Trophoblast cell (in vitro differentiated cells and primary cell): ENCODE data around the gene FBXW5.

Experiments
- DNase-seq, 2 donors: peaks; one replicate each; pipeline ENCODE4 v3.0.0-alpha.2; 2016
- H2AFZ ChIP-seq: 2 replicates; pipeline ENCODE4 v1.6.1; 2013; ENCODE audit warnings: low read length, moderate library complexity, mild to moderate bottlenecking; ENCODE audit not compliant: insufficient read depth, poor library complexity
- H2AK5ac ChIP-seq: 2 replicates; pipeline ENCODE4 v1.6.1; 2013; ENCODE audit warnings: mild to moderate bottlenecking, low read length
- H2BK120ac ChIP-seq: 2 replicates; pipeline ENCODE4 v1.6.1; 2013; ENCODE audit warnings: low read length, mild to moderate bottlenecking, moderate library complexity; ENCODE audit not compliant: insufficient read depth, poor library complexity
- H2BK12ac ChIP-seq: 2 replicates; pipeline ENCODE4 v1.6.1; 2013; ENCODE audit warnings: mild to moderate bottlenecking, low read length, moderate library complexity
- H2BK5ac ChIP-seq: 2 replicates; pipeline ENCODE4 v1.6.1; 2013; ENCODE audit warnings: low read length, low read depth, moderate library complexity, mild to moderate bottlenecking; ENCODE audit not compliant: poor library complexity
- H3K14ac ChIP-seq: 2 replicates; pipeline ENCODE4 v1.6.1; 2013; ENCODE audit warnings: mild to moderate bottlenecking, low read length
- H3K18ac ChIP-seq: 2 replicates; pipeline ENCODE4 v1.6.1; 2013; ENCODE audit warnings: mild to moderate bottlenecking, low read length
- H3K23ac ChIP-seq: 2 replicates; pipeline ENCODE4 v1.6.1; 2013; ENCODE audit warnings: low read length
- H3K27ac ChIP-seq: 2 replicates; pipeline ENCODE4 v1.5.1; 2013; ENCODE audit warnings: low read depth, mild to moderate bottlenecking, inconsistent platforms, low read length, moderate library complexity
- H3K27me3 ChIP-seq: 2 replicates; pipeline ENCODE4 v1.6.1; 2013; ENCODE audit warnings: inconsistent platforms, mild to moderate bottlenecking, low read length, moderate library complexity; ENCODE audit not compliant: insufficient read depth
- H3K36me3 ChIP-seq, 2 experiments: 1 replicate in 1 of 2; 2 replicates in 1 of 2; pipeline ENCODE4 v1.6.1; 2013; ENCODE audit warnings: low read length in 2 of 2, mild to moderate bottlenecking in 2 of 2, moderate library complexity in 1 of 2; ENCODE audit not compliant: insufficient read depth in 2 of 2, control insufficient read depth in 1 of 2
- H3K4ac ChIP-seq: 2 replicates; pipeline ENCODE4 v1.6.1; 2013; ENCODE audit warnings: low read depth, mild to moderate bottlenecking, low read length, moderate library complexity
- H3K4me1 ChIP-seq, 2 experiments: 1 replicate in 1 of 2; 2 replicates in 1 of 2; pipeline ENCODE4 v1.6.1; 2013; ENCODE audit warnings: low read length in 2 of 2, mild to moderate bottlenecking in 2 of 2, moderate library complexity in 1 of 2; ENCODE audit not compliant: insufficient read depth in 2 of 2, control insufficient read depth in 1 of 2
- H3K4me2 ChIP-seq: 2 replicates; pipeline ENCODE4 v1.6.1; 2013; ENCODE audit warnings: inconsistent platforms, mild to moderate bottlenecking, low read length, moderate library complexity
- H3K4me3 ChIP-seq: 2 replicates; pipeline ENCODE4 v1.5.1; 2013; ENCODE audit warnings: mild to moderate bottlenecking, low read depth, low read length, inconsistent platforms
- H3K79me1 ChIP-seq: one replicate; pipeline ENCODE4 v1.6.1; 2013; ENCODE audit warnings: low read length
- H3K79me2 ChIP-seq: 2 replicates; pipeline ENCODE4 v1.6.1; 2013; ENCODE audit warnings: low read length, mild to moderate bottlenecking; ENCODE audit not compliant: control insufficient read depth, insufficient read depth, poor library complexity
- H3K9ac ChIP-seq: 2 replicates; pipeline ENCODE4 v1.6.1; 2013; ENCODE audit warnings: mild to moderate bottlenecking, low read length
- H3K9me3 ChIP-seq: 2 replicates; pipeline ENCODE4 v1.6.1; 2013; ENCODE audit warnings: low read depth, mild to moderate bottlenecking, control low read depth, inconsistent platforms, low read length; ENCODE audit not compliant: insufficient read depth
- H4K12ac ChIP-seq: 2 replicates; pipeline ENCODE4 v1.6.1; 2013; ENCODE audit warnings: low read depth, mild to moderate bottlenecking, low read length, moderate library complexity
- H4K8ac ChIP-seq: 2 replicates; pipeline ENCODE4 v1.6.1; 2013; ENCODE audit warnings: low read depth, mild to moderate bottlenecking, low read length, moderate library complexity
- H4K91ac ChIP-seq: one replicate; pipeline ENCODE4 v1.6.1; 2013; ENCODE audit warnings: low read depth, mild to moderate bottlenecking, low read length, moderate library complexity
- WGBS: extraction: QIAGEN DNeasy Blood & Tissue Kit; methylation state at CpG from one replicate; pipeline ENCODE4 v1.1.7; 2013; ENCODE audit warnings: missing lambda C conversion rate; ENCODE audit not compliant: insufficient read length, insufficient coverage; ENCODE audit errors: extremely low coverage; 5-methylcytosine and 5-hydroxymethylcytosine counted together

Gene FBXW5

DNA sequence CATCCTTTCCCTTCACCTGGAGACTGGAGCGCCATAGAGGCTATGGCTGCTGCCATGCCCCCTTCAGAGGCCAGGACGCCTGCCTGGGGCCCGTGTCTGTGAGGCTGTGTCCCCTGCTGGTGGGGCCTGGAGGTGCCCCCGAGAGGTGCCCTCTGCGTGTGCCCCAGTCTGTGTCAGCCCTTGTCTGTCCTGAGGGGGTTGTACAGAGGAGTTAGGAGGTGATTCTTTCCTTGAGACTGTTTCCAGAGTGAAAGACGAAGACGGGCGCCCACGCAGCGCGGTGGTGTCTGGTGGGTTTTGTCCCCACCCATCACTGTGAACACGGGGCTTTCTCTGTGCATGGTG lies 33.7 kb downstream of the FBXW5 start:
- no peak overlapping the region for H3K27ac ChIP-seq
- H3K4ac ChIP-seq = no peak overlapping the region
- no peak overlapping the region for H2BK120ac ChIP-seq
- H4K8ac ChIP-seq = no peak overlapping the region
- H3K4me1 ChIP-seq = no peaks in the 10 kb centered on the region
- H3K9me3 ChIP-seq = no peaks in the 10 kb centered on the region
- H3K9ac ChIP-seq = no peak overlapping the region
- no peak overlapping the region for H2AK5ac ChIP-seq
- H3K36me3 ChIP-seq = peaks cover 66 to 68% of the 10 kb centered on the region in 2 experiments
- no peak overlapping the region for H3K14ac ChIP-seq
- no peak overlapping the region for H3K4me2 ChIP-seq
- no peak overlapping the region for H3K4me3 ChIP-seq
- no CpG with 5 or more reads among the region's 12 CpGs for WGBS
- no peak overlapping the region for H3K23ac ChIP-seq
- no peak overlapping the region for H2AFZ ChIP-seq
- no peak overlapping the region for H4K12ac ChIP-seq
- H3K79me1 ChIP-seq = no peaks in the 10 kb centered on the region
- no peak overlapping the region for H4K91ac ChIP-seq
- no peak for DNase-seq
- no peaks in the 10 kb centered on the region for H3K79me2 ChIP-seq
- no peaks in the 10 kb centered on the region for H3K27me3 ChIP-seq
- H2BK12ac ChIP-seq = no peak overlapping the region
- no peak overlapping the region for H3K18ac ChIP-seq
- H2BK5ac ChIP-seq = no peak overlapping the region

DNA sequence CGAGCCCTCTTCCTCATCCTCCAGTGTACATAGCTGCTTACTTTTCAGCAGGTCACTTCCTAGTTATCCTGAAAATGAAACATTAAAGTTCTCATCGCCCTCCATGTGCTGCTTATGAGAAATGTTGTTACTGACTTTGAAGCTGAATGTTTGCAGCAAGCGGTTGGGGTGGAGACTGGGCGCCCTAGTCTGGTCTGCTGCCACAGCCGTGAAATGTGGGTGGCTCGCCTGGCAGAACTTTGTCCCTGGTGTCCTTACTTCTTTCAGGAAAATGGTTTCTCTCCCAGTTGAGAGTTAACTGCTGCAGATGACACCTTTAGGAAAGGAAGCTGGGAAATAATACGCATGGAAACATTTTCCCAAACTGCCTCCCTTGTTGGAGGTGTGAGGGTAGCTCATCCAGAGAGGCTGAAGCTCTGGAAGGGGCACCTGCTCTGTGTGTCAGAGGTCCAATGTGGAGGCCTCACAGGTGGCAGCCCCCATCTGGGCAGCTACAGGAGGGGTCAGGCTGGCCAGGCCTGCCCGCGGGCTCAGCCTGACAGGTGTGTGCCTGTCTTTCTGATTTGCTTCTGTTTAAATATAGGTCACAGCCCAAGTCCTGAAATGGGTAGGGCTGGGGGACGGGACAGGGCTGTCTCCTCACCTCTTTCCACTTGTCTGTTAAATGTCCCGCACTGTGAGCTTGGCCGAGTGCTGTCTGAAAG lies 34.2 kb downstream of the FBXW5 start:
- no peak overlapping the region for H3K27ac ChIP-seq
- H3K18ac ChIP-seq = no peak overlapping the region
- no peak overlapping the region for H2BK120ac ChIP-seq
- H4K12ac ChIP-seq = no peak overlapping the region
- no peak overlapping the region for H3K4me2 ChIP-seq
- H3K4me3 ChIP-seq = no peak overlapping the region
- no peaks in the 10 kb centered on the region for H3K4me1 ChIP-seq
- H3K9ac ChIP-seq = no peak overlapping the region
- H3K14ac ChIP-seq = no peak overlapping the region
- peaks cover 61 to 66% of the 10 kb centered on the region in 2 experiments for H3K36me3 ChIP-seq
- no CpG with 5 or more reads among the region's 12 CpGs for WGBS
- H3K9me3 ChIP-seq = no peaks in the 10 kb centered on the region
- H2AK5ac ChIP-seq = no peak overlapping the region
- no peak overlapping the region for H4K91ac ChIP-seq
- no peaks in the 10 kb centered on the region for H3K27me3 ChIP-seq
- no peaks in the 10 kb centered on the region for H3K79me2 ChIP-seq
- no peak overlapping the region for H4K8ac ChIP-seq
- no peak overlapping the region for H3K4ac ChIP-seq
- no peak overlapping the region for H2AFZ ChIP-seq
- no peak overlapping the region for H2BK12ac ChIP-seq
- DNase-seq = no peak
- H3K79me1 ChIP-seq = no peaks in the 10 kb centered on the region
- no peak overlapping the region for H2BK5ac ChIP-seq
- H3K23ac ChIP-seq = no peak overlapping the region

DNA sequence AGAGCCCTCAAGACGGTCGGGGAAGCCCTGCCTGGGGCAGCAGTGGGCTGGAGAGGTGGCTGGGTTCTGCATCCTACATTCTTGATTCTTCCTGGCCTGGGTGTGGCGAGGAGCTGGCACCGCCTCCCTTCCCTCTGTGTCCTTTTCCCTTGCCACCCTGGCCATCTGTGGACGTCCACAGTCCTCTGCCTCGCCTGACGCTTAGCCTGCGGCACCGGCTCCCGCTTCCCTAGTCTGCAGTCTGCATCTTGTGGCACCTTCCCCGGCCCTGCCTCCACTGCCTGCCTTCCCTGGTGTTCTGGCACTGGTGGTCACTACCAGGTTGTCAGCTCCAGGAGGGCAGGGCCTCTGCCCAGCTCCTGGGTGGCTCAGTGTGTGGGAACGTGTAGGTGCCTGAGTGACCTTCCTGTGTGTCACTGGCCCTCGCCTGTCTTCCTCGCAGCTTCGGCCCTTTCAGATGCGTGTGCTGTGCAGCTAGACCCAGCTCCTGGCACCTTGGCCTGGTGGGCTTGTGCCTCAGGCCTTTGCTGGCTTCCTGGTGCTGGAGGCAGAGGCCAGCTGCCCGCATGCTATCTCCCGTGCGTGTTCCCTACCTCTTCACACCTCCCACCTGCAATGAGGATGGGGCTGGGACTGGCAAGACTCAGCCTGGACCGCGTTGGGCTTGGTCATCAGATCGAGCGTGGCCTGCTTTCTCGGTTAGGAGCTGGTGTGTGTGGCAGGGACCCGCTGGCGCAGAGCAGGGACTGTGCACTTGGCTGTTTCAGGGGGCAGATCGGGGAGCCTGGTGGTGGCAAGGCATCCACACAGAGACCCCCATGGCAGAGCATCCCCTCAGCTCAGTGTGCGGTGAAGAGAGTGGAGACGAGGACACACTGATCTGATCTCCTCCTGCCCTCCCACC lies 37.3 kb downstream of the FBXW5 start:
- H2BK5ac ChIP-seq = no peak overlapping the region
- H2BK12ac ChIP-seq = no peak overlapping the region
- H3K27ac ChIP-seq = no peak overlapping the region
- no peak overlapping the region for H3K18ac ChIP-seq
- H3K79me2 ChIP-seq = no peaks in the 10 kb centered on the region
- H3K4ac ChIP-seq = no peak overlapping the region
- H3K4me2 ChIP-seq = no peak overlapping the region
- no peak overlapping the region for H3K14ac ChIP-seq
- no peak overlapping the region for H4K8ac ChIP-seq
- no peak overlapping the region for H2AFZ ChIP-seq
- peaks cover 0 to under 1% of the 10 kb centered on the region in 2 experiments for H3K4me1 ChIP-seq
- no peaks in the 10 kb centered on the region for H3K27me3 ChIP-seq
- H4K12ac ChIP-seq = no peak overlapping the region
- no peaks in the 10 kb centered on the region for H3K79me1 ChIP-seq
- no peak overlapping the region for H3K9ac ChIP-seq
- no CpG with 5 or more reads among the region's 29 CpGs for WGBS
- H2AK5ac ChIP-seq = no peak overlapping the region
- H4K91ac ChIP-seq = no peak overlapping the region
- no peaks in the 10 kb centered on the region for H3K9me3 ChIP-seq
- H2BK120ac ChIP-seq = no peak overlapping the region
- H3K4me3 ChIP-seq = no peak overlapping the region
- H3K36me3 ChIP-seq = peaks cover 57 to 60% of the 10 kb centered on the region in 2 experiments
- no peak overlapping the region for H3K23ac ChIP-seq
- no peak for DNase-seq

DNA sequence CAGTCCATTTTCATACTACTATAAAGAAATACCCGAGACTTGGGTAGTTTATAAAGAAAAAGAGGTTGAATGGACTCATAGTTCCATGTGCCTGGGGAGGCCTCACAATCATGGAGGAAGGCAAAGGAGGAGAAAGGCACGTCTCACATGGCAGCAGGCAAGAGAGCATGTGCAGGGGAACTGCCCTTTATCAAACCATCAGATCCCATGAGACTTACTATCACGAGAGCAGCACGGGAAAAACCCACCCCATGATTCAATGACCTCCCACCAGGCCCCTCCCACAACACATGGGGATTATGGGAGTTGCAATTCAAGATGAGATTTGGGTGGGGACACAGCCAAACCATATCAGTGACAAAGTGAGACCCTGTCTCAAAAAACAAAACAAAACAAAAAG lies 38.3 kb downstream of the FBXW5 start:
- Histone ChIP-seq H4K12ac (no peak overlapping the region), H4K91ac (no peak overlapping the region), H3K4me3 (no peak overlapping the region), H3K27me3 (no peaks in the 10 kb centered on the region), H2BK5ac (no peak overlapping the region), H3K14ac (no peak overlapping the region), H3K4me2 (no peak overlapping the region), H3K79me2 (no peaks in the 10 kb centered on the region), H3K4ac (no peak overlapping the region), H3K27ac (no peak overlapping the region), H2BK120ac (no peak overlapping the region), H3K36me3 (peaks cover 61 to 67% of the 10 kb centered on the region in 2 experiments), H2AK5ac (no peak overlapping the region), H3K23ac (no peak overlapping the region), H3K79me1 (no peaks in the 10 kb centered on the region), H3K9ac (no peak overlapping the region), H4K8ac (no peak overlapping the region), H3K4me1 (peaks cover 6 to 10% of the 10 kb centered on the region in 2 experiments), H2BK12ac (no peak overlapping the region), H2AFZ (no peak overlapping the region), H3K9me3 (no peaks in the 10 kb centered on the region), H3K18ac (no peak overlapping the region)
- WGBS = no CpG with 5 or more reads among the region's 4 CpGs
- no peak for DNase-seq
